HG03103 (cell line): ENCODE data around the gene RAD9A.
"Not testable (repeated sequence)": the region's sequence is repeated elsewhere in the genome, so short reads cannot be mapped to it uniquely, and the experiment has no call there.

Experiments
- ATAC-seq: cut with Tn5 transposase; IDR thresholded peaks from one replicate; pipeline ENCODE4 v1.9.1; 2021; ENCODE audit warnings: low read depth; ENCODE audit not compliant: unreplicated experiment

Gene RAD9A

GRCh38 chr11:67393990-67394389 lies 2.2 kb downstream of the RAD9A start:
- ATAC-seq, result no peak

- no peak for ATAC-seq
Measured at GRCh38 chr11:67395555-67396258, 3.9 kb downstream of the RAD9A start.

GRCh38 chr11:67396259-67396581 lies 4.4 kb downstream of the RAD9A start:
- no peak for ATAC-seq

GRCh38 chr11:67396587-67397389 lies 5.0 kb downstream of the RAD9A start:
- no peak for ATAC-seq

GRCh38 chr11:67397536-67397935 lies 5.8 kb downstream of the RAD9A start:
- ATAC-seq, result no peak

- ATAC-seq, result no peak
Measured at GRCh38 chr11:67397986-67398660, 6.3 kb downstream of the RAD9A start.

- ATAC-seq, result no peak
Measured at GRCh38 chr11:67398661-67399563, 7.1 kb downstream of the RAD9A start.

GRCh38 chr11:67400251-67400941 lies 8.6 kb downstream of the RAD9A start:
- ATAC-seq, result no peak

- peak; percentile 1 for ATAC-seq
Measured at GRCh38 chr11:67400942-67401494, 9.2 kb downstream of the RAD9A start.

- peak; percentile 47 for ATAC-seq
Measured at GRCh38 chr11:67401495-67402191, 9.9 kb downstream of the RAD9A start, which contains the start of gene PPP1CA. PPP1CA (minus strand) TSS chr11:67401858; CDS start chr11:67401782, 76 bp downstream.

GRCh38 chr11:67402192-67402839 lies 10.5 kb downstream of the RAD9A start:
- not testable (repeated sequence) for ATAC-seq

GRCh38 chr11:67403085-67403484 lies 11.3 kb downstream of the RAD9A start:
- not testable (repeated sequence) for ATAC-seq

- no peak for ATAC-seq
Measured at GRCh38 chr11:67404515-67405195, 12.9 kb downstream of the RAD9A start.

- no peak for ATAC-seq
Measured at GRCh38 chr11:67405196-67405567, 13.4 kb downstream of the RAD9A start.

GRCh38 chr11:67405688-67406339 lies 14.0 kb downstream of the RAD9A start:
- ATAC-seq, result no peak

- ATAC-seq, result no peak
Measured at GRCh38 chr11:67406420-67406968, 14.7 kb downstream of the RAD9A start.
